MM.1S (cell line): ENCODE data around the gene BCL11B.

Experiments
- CTCF ChIP-seq: fragments of 300-600 bp; sonication (generic); IDR thresholded peaks from 2 replicates; pipeline ENCODE4 v1.5.1; 2016; ENCODE audit warnings: antibody characterized with exemption, low read length, mixed read lengths
- EZH2 ChIP-seq: fragments of 300-600 bp; sonication (generic); optimal IDR thresholded peaks from 2 replicates; pipeline ENCODE3; 2017; ENCODE audit warnings: low read depth, mild to moderate bottlenecking, antibody characterized with exemption, low read length, mixed read lengths
- EZH2phosphoT487 ChIP-seq: fragments of 300-600 bp; sonication (generic); IDR thresholded peaks from 2 replicates; pipeline ENCODE4 v1.6.1; 2018; ENCODE audit warnings: antibody characterized with exemption, low read length

GRCh38 chr14:99244367-99244901 is 27.6 kb downstream of the BCL11B start:
- TF ChIP-seq CTCF (no peak), EZH2 (no peak), EZH2phosphoT487 (no peak)
